Endodermal cell (in vitro differentiated cells): ENCODE results near the gene GSTA1. TPM values are rescaled to one million over a fixed set of nuclear protein-coding genes. Genes with fewer than 3 reads are reported as not detected.
"Not testable (repeated sequence)": the region's sequence is repeated elsewhere in the genome, so short reads cannot be mapped to it uniquely, and the experiment has no call there.

ENCODE experiments used
- DNase-seq: peaks from one replicate; pipeline ENCODE4 v3.0.0-alpha.2; 2017
- H3K27ac ChIP-seq: 2 replicates; pipeline ENCODE4 v1.5.1; 2013; ENCODE audit warnings: mild to moderate bottlenecking, low read depth, low read length, moderate library complexity
- H3K27me3 ChIP-seq: 2 replicates; pipeline ENCODE4 v1.6.1; 2013; ENCODE audit warnings: mild to moderate bottlenecking, low read length, moderate library complexity; ENCODE audit not compliant: insufficient read depth, control insufficient read depth, poor library complexity, severe bottlenecking
- H3K36me3 ChIP-seq: 2 replicates; pipeline ENCODE4 v1.7.0; 2013; ENCODE audit warnings: mild to moderate bottlenecking, low read length, moderate library complexity; ENCODE audit not compliant: control insufficient read depth, insufficient read depth
- H3K4me1 ChIP-seq: one replicate; pipeline ENCODE4 v1.7.0; 2013; ENCODE audit warnings: low read length; ENCODE audit not compliant: control insufficient read depth, insufficient read depth
- H3K4me3 ChIP-seq: 2 replicates; pipeline ENCODE4 v1.5.1; 2013; ENCODE audit warnings: mild to moderate bottlenecking, low read length, moderate library complexity
- H3K9ac ChIP-seq: 2 replicates; pipeline ENCODE4 v1.6.1; 2013; ENCODE audit warnings: mild to moderate bottlenecking, low read length, moderate library complexity; ENCODE audit not compliant: poor library complexity, severe bottlenecking; ENCODE audit errors: extremely low read depth
- H3K9me3 ChIP-seq: 2 replicates; pipeline ENCODE4 v1.6.1; 2013; ENCODE audit warnings: mild to moderate bottlenecking, low read length, moderate library complexity; ENCODE audit not compliant: control insufficient read depth
- H3K27ac Mint-ChIP-seq: 2 replicates; pipeline ENCODE4 v1.8.0; 2020; ENCODE audit warnings: mixed read lengths
- H3K27me3 Mint-ChIP-seq: 2 replicates; pipeline ENCODE4 v1.8.0; 2021; ENCODE audit warnings: mild to moderate bottlenecking, mixed read lengths; ENCODE audit not compliant: insufficient read depth
- H3K36me3 Mint-ChIP-seq: 2 replicates; pipeline ENCODE4 v1.8.0; 2020; ENCODE audit warnings: low read depth, mixed read lengths
- H3K4me1 Mint-ChIP-seq: 2 replicates; pipeline ENCODE4 v1.8.0; 2020; ENCODE audit warnings: mixed read lengths
- H3K4me3 Mint-ChIP-seq: 2 replicates; pipeline ENCODE4 v1.8.0; 2020; ENCODE audit warnings: mild to moderate bottlenecking, moderate library complexity, mixed read lengths
- H3K9me3 Mint-ChIP-seq: 2 replicates; pipeline ENCODE4 v1.8.0; 2020; ENCODE audit warnings: mild to moderate bottlenecking, mixed read lengths
- WGBS, 2 experiments: methylation state at CpG; one replicate each; pipeline versions ENCODE4 v1.1.5 to v1.1.7; 2013; ENCODE audit warnings: missing lambda C conversion rate in 2 of 2, mixed read lengths in 1 of 2; ENCODE audit not compliant: insufficient coverage in 1 of 2, insufficient read length in 1 of 2; 5-methylcytosine and 5-hydroxymethylcytosine counted together
- total RNA-seq, 2 donors: library from RNA; stranded (reverse); fragmentation: NEBNext Ultra II Directional in 1 of 2; extraction: Animal tissue kit (Norgen Biotek cat#: 25700) in 1 of 2; gene quantifications; 2 replicates in 1 of 2; 3 replicates in 1 of 2; pipeline ENCODE4 v1.2.1, GENCODE V29; 2021
- TF ChIP-seq, protein P1 (sequence below): fragments of 200-600 bp; sonication (generic); conservative IDR thresholded peaks from 2 replicates; pipeline ENCODE4 v1.5.0; 2021; ENCODE audit warnings: antibody characterized with exemption, mild to moderate bottlenecking

The GSTA1 gene
- total RNA-seq, 2 donors from 2014 or later, result 2.4 TPM; not detected in 1

DNA sequence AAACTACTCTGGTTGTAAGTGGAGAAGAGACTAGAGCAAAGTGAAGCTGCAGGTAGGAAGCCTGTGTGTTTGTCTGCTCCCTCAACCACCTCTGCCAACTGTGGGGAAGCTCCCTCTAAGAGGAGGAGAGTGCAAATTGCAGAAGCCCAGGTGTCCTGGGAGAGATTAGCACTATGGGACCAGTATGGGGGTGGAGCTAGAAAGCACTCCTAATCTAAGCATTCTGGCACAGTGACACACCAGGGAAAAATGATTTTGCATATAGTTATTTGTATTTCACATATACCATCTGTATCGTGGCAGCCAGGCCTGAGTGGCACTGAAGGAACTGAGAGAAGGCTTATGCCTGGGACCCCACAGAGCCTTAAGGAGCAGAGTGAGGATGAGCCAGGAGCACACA lies 12.8 kb downstream of the GSTA1 start:
- H3K4me1 Mint-ChIP-seq, result peaks cover 13% of the 10 kb centered on the region
- Histone ChIP-seq H3K27ac (no peak overlapping the region), H3K4me3 (no peak overlapping the region), H3K36me3 (no peaks in the 10 kb centered on the region), H3K9ac (no peak overlapping the region), H3K27me3 (no peaks in the 10 kb centered on the region), H3K4me1 (no peaks in the 10 kb centered on the region), H3K9me3 (no peaks in the 10 kb centered on the region)
- H3K36me3 Mint-ChIP-seq, result peaks cover 4% of the 10 kb centered on the region
- no peak overlapping the region for H3K4me3 Mint-ChIP-seq
- H3K27ac Mint-ChIP-seq, result peak overlapping the region; percentile 68
- H3K27me3 Mint-ChIP-seq, result peaks cover 3% of the 10 kb centered on the region
- H3K9me3 Mint-ChIP-seq, result peaks cover 28% of the 10 kb centered on the region
- DNase-seq, result peak; percentile 66
- TF ChIP-seq, protein P1, sequence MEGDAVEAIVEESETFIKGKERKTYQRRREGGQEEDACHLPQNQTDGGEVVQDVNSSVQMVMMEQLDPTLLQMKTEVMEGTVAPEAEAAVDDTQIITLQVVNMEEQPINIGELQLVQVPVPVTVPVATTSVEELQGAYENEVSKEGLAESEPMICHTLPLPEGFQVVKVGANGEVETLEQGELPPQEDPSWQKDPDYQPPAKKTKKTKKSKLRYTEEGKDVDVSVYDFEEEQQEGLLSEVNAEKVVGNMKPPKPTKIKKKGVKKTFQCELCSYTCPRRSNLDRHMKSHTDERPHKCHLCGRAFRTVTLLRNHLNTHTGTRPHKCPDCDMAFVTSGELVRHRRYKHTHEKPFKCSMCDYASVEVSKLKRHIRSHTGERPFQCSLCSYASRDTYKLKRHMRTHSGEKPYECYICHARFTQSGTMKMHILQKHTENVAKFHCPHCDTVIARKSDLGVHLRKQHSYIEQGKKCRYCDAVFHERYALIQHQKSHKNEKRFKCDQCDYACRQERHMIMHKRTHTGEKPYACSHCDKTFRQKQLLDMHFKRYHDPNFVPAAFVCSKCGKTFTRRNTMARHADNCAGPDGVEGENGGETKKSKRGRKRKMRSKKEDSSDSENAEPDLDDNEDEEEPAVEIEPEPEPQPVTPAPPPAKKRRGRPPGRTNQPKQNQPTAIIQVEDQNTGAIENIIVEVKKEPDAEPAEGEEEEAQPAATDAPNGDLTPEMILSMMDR, result no peak
- 0% methylated on average over 1 of the region's 1 CpG; no CpG with 5 or more reads in 1 of the 2 experiments for WGBS, 2 experiments

DNA sequence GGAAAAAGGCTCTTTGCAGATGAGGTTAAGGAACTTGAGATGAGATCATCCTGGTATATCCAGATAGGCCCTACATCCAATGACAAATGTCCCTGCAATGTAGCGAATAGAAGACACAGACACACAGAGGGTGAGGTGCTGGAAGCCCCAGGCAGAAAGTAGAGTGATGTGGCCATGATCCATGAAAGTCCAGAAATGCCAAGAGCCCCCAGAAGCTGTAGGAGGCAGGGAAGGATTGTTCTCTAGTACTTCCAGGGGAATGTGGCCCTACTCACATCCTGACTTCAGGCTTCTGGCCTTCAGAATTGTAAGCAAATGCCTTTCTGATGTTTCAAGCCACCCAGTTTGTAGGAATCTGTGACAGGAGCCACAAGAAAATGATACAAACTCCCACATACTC lies 14.0 kb downstream of the GSTA1 start:
- not testable (repeated sequence) for H3K27me3 ChIP-seq, H3K4me3 ChIP-seq, H3K36me3 ChIP-seq, H3K36me3 Mint-ChIP-seq, H3K4me1 ChIP-seq, H3K9ac ChIP-seq, H3K27ac Mint-ChIP-seq, H3K27me3 Mint-ChIP-seq, H3K4me3 Mint-ChIP-seq, H3K9me3 ChIP-seq, H3K27ac ChIP-seq, DNase-seq
- Mint-ChIP-seq H3K4me1 (peaks cover 14% of the 10 kb centered on the region), H3K9me3 (peaks cover 28% of the 10 kb centered on the region)
- 100% methylated on average over 1 of the region's 1 CpG; no CpG with 5 or more reads in 1 of the 2 experiments for WGBS, 2 experiments

DNA sequence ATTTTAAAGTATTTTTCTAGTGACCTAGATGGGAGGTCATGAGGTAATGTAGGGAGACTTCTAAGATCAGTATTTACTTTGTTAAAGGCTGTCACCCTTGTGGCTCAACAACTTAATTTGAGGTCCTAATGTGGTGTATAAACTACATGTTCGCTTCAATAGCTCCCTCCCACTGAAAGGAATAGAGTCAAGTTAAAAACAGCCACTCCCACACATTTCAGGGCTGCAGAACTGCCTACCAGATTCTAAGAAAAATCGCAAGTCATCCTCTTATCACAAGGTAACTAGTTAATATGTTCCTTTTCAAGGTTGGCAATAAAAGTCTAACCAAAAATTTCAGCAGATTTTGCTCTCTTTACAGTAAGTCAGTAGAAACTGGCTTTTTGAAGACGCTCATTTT lies 15.1 kb downstream of the GSTA1 start:
- peaks cover 4% of the 10 kb centered on the region for H3K36me3 Mint-ChIP-seq
- no peak overlapping the region for H3K27ac Mint-ChIP-seq
- Histone ChIP-seq H3K9ac (no peak overlapping the region), H3K9me3 (no peaks in the 10 kb centered on the region), H3K27me3 (no peaks in the 10 kb centered on the region), H3K36me3 (no peaks in the 10 kb centered on the region), H3K27ac (no peak overlapping the region), H3K4me3 (no peak overlapping the region), H3K4me1 (no peaks in the 10 kb centered on the region)
- H3K9me3 Mint-ChIP-seq, result peaks cover 28% of the 10 kb centered on the region
- DNase-seq, result no peak
- H3K4me1 Mint-ChIP-seq, result peaks cover 14% of the 10 kb centered on the region
- H3K4me3 Mint-ChIP-seq, result no peak overlapping the region
- TF ChIP-seq, protein P1, result no peak
- WGBS, 2 experiments, result 62 to 91% methylated on average over 2 of the region's 3 CpGs
- peaks cover 3% of the 10 kb centered on the region for H3K27me3 Mint-ChIP-seq

GRCh38 chr6:52787917-52788316 lies 15.7 kb downstream of the GSTA1 start:
- Mint-ChIP-seq H3K27ac (no peak overlapping the region), H3K27me3 (no peaks in the 10 kb centered on the region), H3K4me1 (peaks cover 14% of the 10 kb centered on the region), H3K36me3 (no peaks in the 10 kb centered on the region), H3K9me3 (peaks cover 24% of the 10 kb centered on the region), H3K4me3 (no peak overlapping the region)
- H3K9ac ChIP-seq, result no peak overlapping the region
- no peak overlapping the region for H3K4me3 ChIP-seq
- no peak overlapping the region for H3K27ac ChIP-seq
- no peak for DNase-seq
- TF ChIP-seq, protein P1, result no peak
- 82 to 93% methylated on average over 3 of the region's 3 CpGs for WGBS, 2 experiments
- H3K4me1 ChIP-seq, result no peaks in the 10 kb centered on the region
- no peaks in the 10 kb centered on the region for H3K36me3 ChIP-seq
- no peaks in the 10 kb centered on the region for H3K27me3 ChIP-seq
- no peaks in the 10 kb centered on the region for H3K9me3 ChIP-seq
